Bronchial epithelial cell (primary cell): ENCODE results near the gene DIRAS3. TPM values are rescaled to one million over a fixed set of nuclear protein-coding genes. Genes with fewer than 3 reads are reported as not detected.
"Not testable (repeated sequence)": the region's sequence is repeated elsewhere in the genome, so short reads cannot be mapped to it uniquely, and the experiment has no call there.

Source experiments
- DNase-seq: peaks from one replicate; pipeline ENCODE4 v3.0.0-alpha.2; 2010; ENCODE audit warnings: low read depth
- FAIRE-seq: peaks from 2 replicates; lab custom pipeline; 2011; peaks lifted over from hg19 to GRCh38; lab: Jason Lieb, UNC
- H3K27me3 ChIP-seq: 2 replicates; pipeline ENCODE4 v1.5.1; 2011; ENCODE audit warnings: low read length; ENCODE audit not compliant: control insufficient read depth, insufficient read depth
- H3K36me3 ChIP-seq: 2 replicates; pipeline ENCODE4 v1.5.1; 2011; ENCODE audit warnings: low read length; ENCODE audit not compliant: control insufficient read depth, insufficient read depth
- H3K4me3 ChIP-seq: 2 replicates; pipeline ENCODE4 v1.5.1; 2011; ENCODE audit warnings: mild to moderate bottlenecking, low read depth, low read length, control low read depth
- CTCF ChIP-seq: IDR thresholded peaks from 2 replicates; pipeline ENCODE4 v1.5.1; 2011; ENCODE audit warnings: mild to moderate bottlenecking, moderate library complexity, low read length, control low read depth, inconsistent platforms; ENCODE audit not compliant: insufficient read depth, severe bottlenecking
- total RNA-seq: library from RNA; depleted of rRNA; stranded (reverse); fragments of >200 nt; gene quantifications from 2 replicates; pipeline ENCODE4 v1.2.1, GENCODE V29; 2014

DIRAS3 gene
- total RNA-seq, 1 donor from 2014 or later, result under 0.01 TPM

GRCh38 chr1:68011657-68012375 is 38.6 kb downstream of the DIRAS3 start:
- Histone ChIP-seq H3K36me3 (no peaks in the 10 kb centered on the region), H3K27me3 (no peaks in the 10 kb centered on the region), H3K4me3 (no peak overlapping the region)
- FAIRE-seq (no peak), DNase-seq (peak; percentile 49)
- TF ChIP-seq CTCF, result no peak

GRCh38 chr1:68010543-68010942 is 39.9 kb downstream of the DIRAS3 start:
- DNase-seq (peak; percentile 68), FAIRE-seq (no peak)
- Histone ChIP-seq H3K36me3 (no peaks in the 10 kb centered on the region), H3K4me3 (no peak overlapping the region), H3K27me3 (no peaks in the 10 kb centered on the region)
- no peak for TF ChIP-seq CTCF

DNA sequence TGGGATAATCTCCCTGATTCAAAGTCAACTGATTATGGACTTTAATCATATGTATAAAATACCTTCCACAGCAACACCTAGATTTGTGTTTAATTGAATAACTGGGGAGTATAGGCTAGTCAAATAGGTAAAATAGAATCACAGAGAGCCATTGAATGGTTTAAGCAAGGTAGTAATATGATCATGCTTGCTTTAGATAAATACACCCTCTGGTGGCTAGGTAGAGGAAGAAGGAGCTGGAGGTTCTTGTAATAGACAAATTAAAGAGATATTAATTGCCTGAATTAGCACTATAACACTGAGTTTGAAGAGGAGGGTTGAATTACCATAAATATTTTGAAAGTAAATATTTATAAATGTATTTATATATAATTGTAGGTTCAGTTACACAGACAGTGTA is 40.3 kb downstream of the DIRAS3 start:
- H3K27me3 ChIP-seq, result no peaks in the 10 kb centered on the region
- H3K4me3 ChIP-seq, result no peak overlapping the region
- DNase-seq, result peak; percentile 51
- peak; percentile 25 for TF ChIP-seq CTCF
- no peak for FAIRE-seq
- H3K36me3 ChIP-seq, result no peaks in the 10 kb centered on the region

DNA sequence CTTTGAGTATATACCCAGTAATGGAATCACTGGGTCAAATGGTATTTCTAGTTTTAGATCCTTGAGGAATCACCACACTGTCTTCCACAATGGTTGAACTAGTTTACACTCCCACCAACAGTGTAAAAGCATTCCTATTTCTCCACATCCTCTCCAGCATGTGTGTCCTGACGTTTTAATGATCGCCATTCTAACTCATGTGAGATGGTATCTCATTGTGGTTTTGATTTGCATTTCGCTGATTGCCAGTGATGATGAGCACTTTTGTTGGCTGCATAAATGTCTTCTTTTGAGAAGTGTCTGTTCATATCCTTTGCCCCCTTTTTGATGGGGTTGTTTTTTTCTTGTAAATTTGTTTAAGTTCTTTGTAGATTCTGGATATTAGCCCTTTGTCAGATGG is 46.8 kb downstream of the DIRAS3 start:
- H3K27me3 ChIP-seq, FAIRE-seq, H3K4me3 ChIP-seq, DNase-seq, H3K36me3 ChIP-seq: not testable (repeated sequence)

GRCh38 chr1:68000191-68000590 is 50.2 kb downstream of the DIRAS3 start:
- FAIRE-seq, result no peak
- H3K4me3 ChIP-seq, result no peak overlapping the region
- TF ChIP-seq CTCF, result no peak
- DNase-seq, result no peak
- no peaks in the 10 kb centered on the region for H3K36me3 ChIP-seq
- H3K27me3 ChIP-seq, result no peaks in the 10 kb centered on the region

DNA sequence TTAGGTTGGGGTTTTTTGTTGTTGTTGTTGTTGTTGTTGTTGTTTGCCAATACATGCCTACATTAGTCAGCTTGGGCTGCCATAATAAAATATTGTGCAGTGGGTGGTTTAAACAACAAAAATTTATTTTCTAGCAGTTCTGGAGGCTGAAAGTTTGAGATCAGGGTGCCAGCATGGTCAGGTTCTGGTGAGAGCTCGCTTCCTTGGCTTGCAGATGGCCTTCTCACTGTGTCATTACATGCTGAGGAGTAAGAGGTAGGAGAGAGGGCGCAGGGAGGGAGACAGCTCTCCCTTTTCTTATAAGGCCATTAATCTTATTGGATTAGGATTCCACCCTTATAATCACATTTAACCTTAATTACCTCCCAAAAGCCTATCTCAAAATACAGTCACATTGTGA is 52.7 kb downstream of the DIRAS3 start:
- no peak for TF ChIP-seq CTCF
- no peaks in the 10 kb centered on the region for H3K27me3 ChIP-seq
- DNase-seq, result no peak

More for the DNA sequence above, 52.7 kb downstream of the DIRAS3 start:
- FAIRE-seq, result no peak
- Histone ChIP-seq H3K36me3 (no peaks in the 10 kb centered on the region), H3K4me3 (no peak overlapping the region)

Other genes starting within 250 kb of the DIRAS3 start
- gene GNG12, start 217.2 kb downstream of the DIRAS3 start, total RNA-seq, result 75.3 and 88.3 TPM in 2 replicates
- 34.1 and 39.8 TPM in 2 replicates for gene WLS, start 181.9 kb upstream of the DIRAS3 start, total RNA-seq